Keratinocyte (primary cell): ENCODE results near the gene GOLT1A. TPM values are rescaled to one million over a fixed set of nuclear protein-coding genes. Genes with fewer than 3 reads are reported as not detected.

Experiments used
- DNase-seq: peaks from one replicate; pipeline ENCODE4 v3.0.0-alpha.2; 2011; ENCODE audit warnings: low read depth, missing footprints, low spot score
- FAIRE-seq: peaks from 2 replicates; lab custom pipeline; 2011; peaks lifted over from hg19 to GRCh38; lab: Jason Lieb, UNC
- H2AFZ ChIP-seq: 2 replicates; pipeline ENCODE4 v1.6.0; 2012; ENCODE audit warnings: low read length, control low read depth, inconsistent platforms; ENCODE audit not compliant: control insufficient read depth
- H3K27ac ChIP-seq: 2 replicates; pipeline ENCODE4 v1.5.1; 2011; ENCODE audit warnings: low read length; ENCODE audit not compliant: control insufficient read depth, insufficient read depth
- H3K27me3 ChIP-seq: 3 replicates; pipeline ENCODE4 v1.6.0; 2011; ENCODE audit warnings: low read length; ENCODE audit not compliant: control insufficient read depth, insufficient read depth; ENCODE audit errors: extremely low read depth
- H3K36me3 ChIP-seq, 2 experiments: 2 replicates in 1 of 2; 3 replicates in 1 of 2; pipeline ENCODE4 v1.5.1; 2011; ENCODE audit warnings: low read length in 2 of 2, mild to moderate bottlenecking in 1 of 2; ENCODE audit not compliant: control insufficient read depth in 2 of 2, insufficient read depth in 2 of 2; ENCODE audit errors: extremely low read depth in 1 of 2
- H3K4me1 ChIP-seq: 3 replicates; pipeline ENCODE4 v1.5.1; 2011; ENCODE audit warnings: low read length; ENCODE audit not compliant: control insufficient read depth, insufficient read depth; ENCODE audit errors: extremely low read depth
- H3K4me2 ChIP-seq: 3 replicates; pipeline ENCODE4 v1.6.0; 2011; ENCODE audit warnings: low read depth, low read length; ENCODE audit not compliant: control insufficient read depth, insufficient read depth; ENCODE audit errors: extremely low read depth
- H3K4me3 ChIP-seq, 3 experiments: fragments of 200-600 bp in 1 of 3; sonication (generic) in 1 of 3; 2 replicates in 2 of 3; 3 replicates in 1 of 3; pipeline ENCODE4 v1.5.1; 2011 to 2016; ENCODE audit warnings: low read length in 3 of 3, mild to moderate bottlenecking in 3 of 3, control low read depth in 2 of 3, inconsistent platforms in 1 of 3, low read depth in 1 of 3, mixed read lengths in 1 of 3, mixed run types in 1 of 3, moderate library complexity in 1 of 3; ENCODE audit not compliant: control insufficient read depth in 2 of 3, insufficient read depth in 2 of 3; ENCODE audit errors: extremely low read depth in 1 of 3
- H3K79me2 ChIP-seq: 2 replicates; pipeline ENCODE4 v1.6.0; 2012; ENCODE audit warnings: low read length; ENCODE audit not compliant: control insufficient read depth, insufficient read depth
- H3K9ac ChIP-seq: 3 replicates; pipeline ENCODE4 v1.6.0; 2011; ENCODE audit warnings: low read length; ENCODE audit not compliant: control insufficient read depth, insufficient read depth; ENCODE audit errors: extremely low read depth
- H3K9me1 ChIP-seq: 3 replicates; pipeline ENCODE4 v1.6.0; 2011; ENCODE audit warnings: low read length; ENCODE audit not compliant: control insufficient read depth, insufficient read depth; ENCODE audit errors: extremely low read depth
- H3K9me3 ChIP-seq: 2 replicates; pipeline ENCODE4 v1.5.1; 2012; ENCODE audit warnings: low read depth, low read length; ENCODE audit not compliant: control insufficient read depth
- H4K20me1 ChIP-seq: 3 replicates; pipeline ENCODE4 v1.6.0; 2011; ENCODE audit warnings: low read length; ENCODE audit not compliant: control insufficient read depth, insufficient read depth; ENCODE audit errors: extremely low read depth
- EZH2 ChIP-seq: IDR thresholded peaks from one replicate; pipeline ENCODE4 v1.6.1; 2012; ENCODE audit warnings: inconsistent platforms, mild to moderate bottlenecking, low read length, moderate library complexity
- dilution Hi-C: fragments of 300-500 bp; cut with MboI; formaldehyde crosslinking; loops from one replicate; pipeline ENCODE4 v1.7.0; 2020; ENCODE audit warnings: low sequenced_read_pairs; ENCODE audit not compliant: extremely low pct_ligation_motif_present
- polyA plus RNA-seq, 5 experiments: library from polyadenylated mRNA; depleted of rRNA in 3 of 5; stranded (reverse) in 3 of 5; stranded (forward) in 1 of 5; unstranded in 1 of 5; fragments of >200 nt; gene quantifications; 1 replicate in 1 of 5; 2 replicates in 3 of 5; 3 replicates in 1 of 5; pipeline versions ENCODE4 v1.2.1 to v1.2.3, GENCODE V29; 2011 to 2012; ENCODE audit warnings: missing spikeins in 2 of 5, low read depth in 1 of 5, low replicate concordance in 1 of 5
- TF ChIP-seq, protein P1 (sequence below), 3 experiments: IDR thresholded peaks in 1 of 3; conservative IDR thresholded peaks in 1 of 3; optimal IDR thresholded peaks in 1 of 3; 2 replicates in 2 of 3; 3 replicates in 1 of 3; pipeline versions ENCODE3 to v1.5.1; 2011; ENCODE audit warnings: low read length in 3 of 3, mild to moderate bottlenecking in 3 of 3, moderate library complexity in 2 of 3, control low read depth in 1 of 3, inconsistent platforms in 1 of 3; ENCODE audit not compliant: insufficient read depth in 2 of 3; ENCODE audit errors: extremely low read depth in 1 of 3

Gene GOLT1A
- polyA plus RNA-seq, 1 donor (not counting 4 experiments of a cell fraction or from before 2014, with no cell fraction given), result 0.46 TPM

DNA sequence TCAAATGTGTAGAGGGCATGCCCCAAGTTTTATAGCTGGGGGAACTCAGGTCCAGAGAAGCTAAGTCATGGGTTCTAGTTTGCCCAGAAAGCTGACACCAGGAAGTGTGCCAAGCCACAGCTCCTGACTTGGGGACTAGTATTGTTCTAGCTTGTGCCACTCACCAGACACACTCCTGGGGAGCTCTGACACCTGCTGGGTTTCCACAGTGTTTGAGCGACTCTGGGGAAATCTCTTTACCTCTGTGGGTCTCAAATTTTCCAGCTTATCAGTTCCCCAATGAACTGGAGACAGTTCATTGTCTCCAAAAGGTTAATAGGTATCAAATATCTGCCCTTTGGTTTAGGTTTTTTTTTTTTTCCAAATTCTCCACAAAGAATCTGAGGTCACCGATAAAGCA, 21.7 kb downstream of the GOLT1A start:
- H3K4me3 ChIP-seq, result no peak overlapping the region
- peaks cover 9% of the 10 kb centered on the region for H3K4me1 ChIP-seq
- no peak for FAIRE-seq
- no peaks in the 10 kb centered on the region for H3K79me2 ChIP-seq
- no peak overlapping the region for H3K4me2 ChIP-seq
- peaks cover 14% of the 10 kb centered on the region for H3K27me3 ChIP-seq
- dilution Hi-C loops, result no loop called here
- TF ChIP-seq, protein P1, sequence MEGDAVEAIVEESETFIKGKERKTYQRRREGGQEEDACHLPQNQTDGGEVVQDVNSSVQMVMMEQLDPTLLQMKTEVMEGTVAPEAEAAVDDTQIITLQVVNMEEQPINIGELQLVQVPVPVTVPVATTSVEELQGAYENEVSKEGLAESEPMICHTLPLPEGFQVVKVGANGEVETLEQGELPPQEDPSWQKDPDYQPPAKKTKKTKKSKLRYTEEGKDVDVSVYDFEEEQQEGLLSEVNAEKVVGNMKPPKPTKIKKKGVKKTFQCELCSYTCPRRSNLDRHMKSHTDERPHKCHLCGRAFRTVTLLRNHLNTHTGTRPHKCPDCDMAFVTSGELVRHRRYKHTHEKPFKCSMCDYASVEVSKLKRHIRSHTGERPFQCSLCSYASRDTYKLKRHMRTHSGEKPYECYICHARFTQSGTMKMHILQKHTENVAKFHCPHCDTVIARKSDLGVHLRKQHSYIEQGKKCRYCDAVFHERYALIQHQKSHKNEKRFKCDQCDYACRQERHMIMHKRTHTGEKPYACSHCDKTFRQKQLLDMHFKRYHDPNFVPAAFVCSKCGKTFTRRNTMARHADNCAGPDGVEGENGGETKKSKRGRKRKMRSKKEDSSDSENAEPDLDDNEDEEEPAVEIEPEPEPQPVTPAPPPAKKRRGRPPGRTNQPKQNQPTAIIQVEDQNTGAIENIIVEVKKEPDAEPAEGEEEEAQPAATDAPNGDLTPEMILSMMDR (optimal IDR thresholded peaks at IDR 0.05 in 1 of 3, IDR thresholded peaks at IDR 0.05 in 1 of 3, conservative IDR thresholded peaks at IDR 0.05 in 1 of 3; ENCODE audit: extremely low read depth in 1 of 3, insufficient read depth in 2 of 3, low read length in 3 of 3), result no peak
- no peak for TF ChIP-seq EZH2
- no peaks in the 10 kb centered on the region for H4K20me1 ChIP-seq
- no peaks in the 10 kb centered on the region for H3K9me3 ChIP-seq
- no peak overlapping the region for H2AFZ ChIP-seq
- H3K36me3 ChIP-seq, result no peaks in the 10 kb centered on the region
- H3K27ac ChIP-seq, result no peak overlapping the region
- no peak for DNase-seq
- H3K9me1 ChIP-seq, result no peaks in the 10 kb centered on the region
- no peak overlapping the region for H3K9ac ChIP-seq

DNA sequence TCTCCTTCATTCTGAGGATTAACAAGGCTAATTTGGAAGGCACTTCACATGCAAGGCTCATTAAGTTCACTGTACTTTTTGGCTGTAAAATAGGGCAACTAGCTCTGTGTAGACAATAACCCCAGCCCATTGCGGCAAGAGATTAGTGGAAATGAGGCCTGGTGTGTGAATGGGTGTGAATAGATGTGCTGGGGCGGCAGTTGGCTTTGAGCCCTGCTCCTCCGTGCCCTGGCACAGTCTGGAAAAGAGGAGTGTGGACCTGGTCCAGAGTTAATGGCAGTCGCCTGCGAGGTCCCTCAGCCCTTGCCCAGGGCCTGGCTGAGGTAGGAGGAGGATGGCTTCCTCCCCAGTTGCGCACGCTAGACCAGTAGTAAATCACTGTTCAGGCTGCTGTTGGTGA, 22.3 kb downstream of the GOLT1A start:
- Histone ChIP-seq H3K9me3 (no peaks in the 10 kb centered on the region), H3K9ac (no peak overlapping the region), H3K27me3 (peaks cover 14% of the 10 kb centered on the region), H4K20me1 (no peaks in the 10 kb centered on the region), H3K36me3 (no peaks in the 10 kb centered on the region), H3K79me2 (no peaks in the 10 kb centered on the region), H3K9me1 (no peaks in the 10 kb centered on the region), H3K4me2 (no peak overlapping the region), H3K4me1 (peaks cover 9% of the 10 kb centered on the region), H2AFZ (no peak overlapping the region), H3K27ac (no peak overlapping the region), H3K4me3 (no peak overlapping the region)
- dilution Hi-C loops, result no loop called here
- no peak for FAIRE-seq
- DNase-seq, result no peak
- no peak for TF ChIP-seq EZH2
- TF ChIP-seq, protein P1 (optimal IDR thresholded peaks at IDR 0.05 in 1 of 3, IDR thresholded peaks at IDR 0.05 in 1 of 3, conservative IDR thresholded peaks at IDR 0.05 in 1 of 3; ENCODE audit: extremely low read depth in 1 of 3, insufficient read depth in 2 of 3, low read length in 3 of 3), result no peak
